ENCODE data around the gene SAYSD1. TPM values are rescaled to one million over a fixed set of nuclear protein-coding genes. Genes with fewer than 3 reads are reported as not detected.

SAYSD1 gene
- total RNA-seq, 1 experiment from 2014 or later = 8.8 TPM

Other genes starting within 250 kb of the SAYSD1 start
- gene GLP1R, start 66.4 kb downstream of the SAYSD1 start, total RNA-seq (2014; rRNA removed; shearing (Covaris generic)) = not detected in 2 replicates
- gene KCNK5, start 114.3 kb upstream of the SAYSD1 start, total RNA-seq (2014; rRNA removed; shearing (Covaris generic)) = 0.32 and 0.79 TPM in 2 replicates
- gene KCNK17, start 199.2 kb upstream of the SAYSD1 start, total RNA-seq (2014; rRNA removed; shearing (Covaris generic)) = not detected in 2 replicates
- not detected in 2 replicates for gene KCNK16, start 207.5 kb upstream of the SAYSD1 start, total RNA-seq (2014; rRNA removed; shearing (Covaris generic))